Measurements from ENCODE around the gene CD58.

Gene CD58

DNA sequence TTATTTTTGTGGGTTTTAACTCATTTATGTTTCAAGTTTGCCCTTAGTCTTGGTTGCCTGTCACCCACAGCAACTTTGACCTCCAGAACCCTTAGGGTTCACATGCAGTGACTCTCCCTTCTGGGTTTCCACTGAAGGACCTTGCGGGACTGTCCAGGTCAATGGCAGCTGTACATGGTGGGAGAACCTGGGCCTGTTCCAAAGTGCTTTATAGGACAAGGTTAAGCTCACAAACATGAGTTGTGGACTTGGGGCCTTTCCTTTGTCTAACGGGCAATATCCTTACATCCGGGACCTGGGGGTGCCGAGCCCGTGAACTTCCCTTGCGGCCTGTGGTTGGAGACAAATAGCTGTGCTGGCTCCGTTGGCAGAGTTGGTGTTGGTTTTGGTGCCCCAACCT lies 77.8 kb downstream of the CD58 start:
- DNase-seq (ENCODE audit: low spot score): no peak

DNA sequence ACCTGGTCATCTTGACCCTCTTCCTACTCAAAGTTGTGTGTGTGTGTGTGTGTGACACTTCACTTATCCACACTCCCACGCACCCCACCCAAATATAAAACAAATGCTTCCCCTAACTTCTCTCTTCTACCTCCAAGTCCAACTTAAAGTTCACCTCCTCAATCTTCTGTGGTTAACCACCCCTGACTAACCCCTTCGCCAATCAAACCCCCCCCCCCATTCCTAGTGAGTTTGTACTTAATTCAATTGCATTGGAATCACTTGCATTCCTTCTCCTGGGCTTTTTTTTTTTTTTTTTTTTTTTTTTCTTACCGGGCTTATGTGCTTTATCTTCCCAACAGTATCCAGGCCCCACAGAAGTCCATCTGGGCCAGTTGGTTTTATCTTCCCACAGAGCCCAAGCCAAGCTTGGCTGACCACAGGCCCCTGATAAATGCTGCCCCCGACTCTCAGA lies 78.4 kb downstream of the CD58 start:
- DNase-seq (ENCODE audit: low spot score): no peak

DNA sequence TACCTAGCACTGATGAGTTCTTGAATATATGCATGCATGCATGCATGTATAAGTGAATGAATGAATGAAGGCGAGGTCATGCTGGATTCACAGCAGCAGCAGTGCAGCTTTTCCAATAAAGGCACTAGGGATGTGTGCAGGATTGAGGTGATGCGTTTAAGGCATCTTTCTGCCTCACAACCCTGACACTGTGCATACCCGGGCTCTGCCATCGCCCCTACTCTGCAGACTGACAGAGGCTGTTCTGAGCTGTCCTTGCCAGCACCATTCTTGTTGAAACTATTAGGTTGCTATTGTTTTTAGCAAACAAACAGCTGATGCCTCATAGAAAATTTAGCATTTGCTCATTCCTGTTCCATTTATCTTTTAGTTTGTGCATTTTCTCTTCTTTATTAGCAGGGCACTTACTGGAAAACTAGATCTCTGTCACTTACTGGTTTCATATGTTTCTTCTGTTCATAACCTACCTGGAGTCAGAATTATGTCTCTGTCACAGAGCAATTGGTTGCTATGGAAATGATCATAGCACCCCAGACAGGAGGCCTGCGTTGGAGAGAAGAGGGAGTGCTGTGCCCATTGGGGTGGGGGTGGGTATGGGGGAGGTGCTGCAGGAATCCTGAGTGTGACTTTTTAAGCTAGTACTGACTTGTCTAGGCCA lies 79.0 kb downstream of the CD58 start:
- no peak for DNase-seq (ENCODE audit: low spot score)

DNA sequence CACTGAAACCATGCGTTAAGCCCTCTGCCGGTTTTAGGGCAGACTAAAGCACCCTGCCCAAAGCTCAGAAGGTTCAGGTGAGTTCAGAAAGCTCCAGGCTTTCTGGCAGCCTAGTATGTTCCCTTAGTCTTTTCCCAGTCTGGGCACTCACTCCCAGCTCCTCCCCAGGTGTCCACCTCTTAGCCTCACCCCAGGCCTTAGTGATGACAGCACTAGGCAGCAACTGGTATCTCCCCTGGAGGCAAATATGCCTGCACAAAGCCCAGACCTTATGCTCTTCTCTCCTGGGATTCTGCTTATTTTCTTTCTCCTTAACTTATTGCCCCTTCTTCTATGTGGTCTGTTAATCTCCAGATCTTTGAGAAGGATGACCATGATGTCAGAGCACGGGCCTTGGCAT lies 80.2 kb downstream of the CD58 start:
- no peak for DNase-seq (ENCODE audit: low spot score)

DNA sequence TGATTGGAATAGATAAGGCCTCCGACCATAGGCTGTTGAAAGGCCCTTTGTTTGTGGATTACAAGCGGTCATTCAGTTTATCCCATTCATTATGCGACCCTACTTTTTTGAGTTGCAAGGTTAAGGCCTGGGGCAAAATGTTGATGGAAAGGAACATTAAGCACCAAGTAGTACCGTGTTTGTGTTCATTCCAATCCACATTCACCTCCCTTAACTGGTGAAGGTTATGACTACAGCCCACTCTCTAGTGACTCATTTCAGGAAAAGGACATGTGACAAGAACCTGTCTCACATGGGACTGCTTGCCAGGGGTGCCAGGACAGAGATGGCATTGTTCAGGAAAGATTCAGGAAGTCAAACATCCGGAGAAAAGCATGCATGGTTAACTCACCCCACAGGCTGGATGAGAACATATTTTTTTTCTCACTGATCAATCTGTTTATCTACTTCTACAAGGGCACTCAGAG lies 81.6 kb downstream of the CD58 start:
- peak; percentile 89 for DNase-seq (ENCODE audit: low spot score)

DNA sequence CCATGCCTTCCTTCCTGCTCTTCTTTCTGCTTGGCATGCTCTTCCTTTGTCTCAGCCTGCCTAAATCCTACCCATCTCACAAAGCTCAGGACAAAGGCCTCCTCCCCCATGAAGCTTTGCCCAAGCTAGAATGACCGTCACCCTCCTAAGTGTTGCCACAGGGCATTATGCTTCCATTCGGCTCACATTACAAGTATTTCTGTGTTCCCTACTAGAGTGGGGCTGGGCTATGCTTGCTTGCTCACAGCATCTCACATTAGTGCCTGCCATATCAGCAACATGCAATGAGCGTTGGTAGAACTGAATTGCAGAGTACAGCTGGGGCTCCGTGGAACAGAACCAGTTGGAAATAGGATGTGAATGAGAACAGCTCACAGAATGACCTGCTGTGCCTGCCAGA lies 82.8 kb downstream of the CD58 start:
- no peak for DNase-seq (ENCODE audit: low spot score)

DNA sequence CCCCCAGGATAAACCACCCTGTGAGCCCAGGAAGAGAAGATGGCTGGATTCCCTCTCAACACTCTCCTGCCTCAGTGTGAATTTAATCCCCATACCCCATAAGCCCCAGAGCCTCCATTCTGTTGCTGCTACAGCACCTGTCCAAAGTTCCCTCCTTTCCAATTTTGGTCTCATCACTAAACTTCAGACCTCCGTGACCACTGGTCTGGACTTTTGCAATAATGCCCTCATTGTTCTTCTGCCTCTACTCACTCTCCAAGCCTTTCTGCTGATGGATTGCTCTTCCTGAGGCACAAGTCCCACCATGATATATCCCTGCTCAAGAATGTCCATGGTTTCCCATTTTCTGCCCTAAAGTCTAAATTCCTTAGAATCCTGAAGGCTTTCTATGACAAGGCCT lies 83.2 kb downstream of the CD58 start:
- DNase-seq (ENCODE audit: low spot score): no peak

DNA sequence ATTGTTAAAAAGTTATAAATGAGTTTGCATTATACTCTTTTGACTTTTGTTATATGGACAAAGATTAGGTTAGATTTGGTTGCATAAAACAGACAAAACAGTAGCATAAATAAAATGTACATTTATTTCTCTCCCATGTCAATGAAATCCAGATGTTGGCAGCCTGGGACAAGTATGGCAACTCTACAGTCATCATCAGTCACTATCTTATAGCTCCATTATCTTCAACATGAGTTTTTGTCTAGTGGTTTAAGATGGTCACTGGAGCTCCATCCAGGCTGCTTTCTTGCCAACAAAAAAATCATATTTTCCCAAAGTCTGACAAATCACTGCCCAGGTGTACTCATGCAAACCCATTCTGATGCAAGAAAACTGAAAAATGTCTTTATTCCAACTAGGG lies 83.8 kb downstream of the CD58 start:
- no peak for DNase-seq (ENCODE audit: low spot score)

DNA sequence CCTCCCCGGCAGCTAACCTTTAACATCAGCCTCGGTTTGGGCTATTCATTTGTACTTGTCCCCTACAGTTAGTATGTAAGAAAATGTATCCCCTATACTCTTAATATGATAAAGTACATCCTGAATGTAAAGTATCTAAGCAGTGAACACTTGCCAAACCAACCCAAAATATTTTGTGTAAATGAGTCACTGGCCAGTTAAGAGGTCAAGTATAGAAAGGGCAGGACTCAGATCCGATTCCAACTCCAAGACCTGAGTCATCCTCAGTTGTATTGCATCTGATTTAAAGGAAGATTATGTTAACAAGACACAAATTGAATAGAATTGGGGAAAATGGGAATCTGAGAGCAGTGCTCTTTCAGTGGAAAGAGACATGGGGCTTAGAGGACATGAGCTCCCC lies 84.4 kb downstream of the CD58 start:
- no peak for DNase-seq (ENCODE audit: low spot score)

DNA sequence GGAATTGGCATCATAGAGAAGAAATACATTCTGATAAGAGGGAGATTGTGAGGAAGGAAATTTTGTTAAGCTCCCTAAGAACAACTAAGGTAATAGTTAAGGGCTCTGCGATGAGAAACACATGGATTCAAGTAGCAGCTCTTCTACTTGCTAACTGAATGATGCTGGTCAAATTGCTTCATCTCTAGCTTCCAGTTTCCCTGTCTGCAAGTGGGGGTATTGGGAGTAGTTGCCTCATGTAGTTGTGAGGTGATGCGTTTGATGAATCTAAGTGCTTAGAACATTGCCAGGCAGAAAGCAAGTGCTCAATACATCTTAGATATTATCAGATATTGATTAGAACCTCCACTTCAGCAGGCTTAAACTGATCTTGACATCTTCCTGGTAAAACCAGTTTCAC lies 84.8 kb downstream of the CD58 start:
- no peak for DNase-seq (ENCODE audit: low spot score)

DNA sequence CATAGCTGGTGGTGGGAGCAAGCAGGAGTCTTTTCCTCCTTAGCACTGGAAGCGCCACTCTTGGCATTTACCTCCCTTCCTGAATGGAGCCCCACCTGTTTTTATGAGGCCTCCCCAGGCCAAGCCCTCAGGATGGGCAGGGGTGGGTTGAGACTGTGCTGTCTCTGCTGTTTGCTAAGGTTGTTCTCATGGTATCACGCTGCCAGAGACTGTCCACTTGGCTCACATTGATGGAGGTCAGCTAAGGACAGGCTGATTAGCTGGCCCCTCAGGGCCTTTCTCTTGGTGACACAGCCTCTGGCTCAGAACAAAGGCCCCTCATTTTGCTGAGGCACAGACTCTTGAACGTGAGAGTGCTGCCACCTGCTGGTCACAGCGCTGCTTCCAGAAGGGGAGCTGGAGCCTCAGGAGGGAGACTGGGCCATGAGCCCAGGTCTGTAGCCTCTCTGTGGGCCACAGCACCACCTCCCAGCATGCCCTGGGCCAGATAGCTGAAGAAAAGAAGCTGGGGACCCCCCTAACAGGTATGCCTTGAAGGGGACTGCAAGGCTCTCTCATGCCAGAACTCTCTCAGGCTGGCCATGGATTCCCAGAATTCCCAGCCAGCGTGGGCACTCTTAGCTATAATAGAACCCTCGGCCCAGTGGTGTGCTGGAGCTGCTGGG lies 85.6 kb downstream of the CD58 start:
- no peak for DNase-seq (ENCODE audit: low spot score)

DNA sequence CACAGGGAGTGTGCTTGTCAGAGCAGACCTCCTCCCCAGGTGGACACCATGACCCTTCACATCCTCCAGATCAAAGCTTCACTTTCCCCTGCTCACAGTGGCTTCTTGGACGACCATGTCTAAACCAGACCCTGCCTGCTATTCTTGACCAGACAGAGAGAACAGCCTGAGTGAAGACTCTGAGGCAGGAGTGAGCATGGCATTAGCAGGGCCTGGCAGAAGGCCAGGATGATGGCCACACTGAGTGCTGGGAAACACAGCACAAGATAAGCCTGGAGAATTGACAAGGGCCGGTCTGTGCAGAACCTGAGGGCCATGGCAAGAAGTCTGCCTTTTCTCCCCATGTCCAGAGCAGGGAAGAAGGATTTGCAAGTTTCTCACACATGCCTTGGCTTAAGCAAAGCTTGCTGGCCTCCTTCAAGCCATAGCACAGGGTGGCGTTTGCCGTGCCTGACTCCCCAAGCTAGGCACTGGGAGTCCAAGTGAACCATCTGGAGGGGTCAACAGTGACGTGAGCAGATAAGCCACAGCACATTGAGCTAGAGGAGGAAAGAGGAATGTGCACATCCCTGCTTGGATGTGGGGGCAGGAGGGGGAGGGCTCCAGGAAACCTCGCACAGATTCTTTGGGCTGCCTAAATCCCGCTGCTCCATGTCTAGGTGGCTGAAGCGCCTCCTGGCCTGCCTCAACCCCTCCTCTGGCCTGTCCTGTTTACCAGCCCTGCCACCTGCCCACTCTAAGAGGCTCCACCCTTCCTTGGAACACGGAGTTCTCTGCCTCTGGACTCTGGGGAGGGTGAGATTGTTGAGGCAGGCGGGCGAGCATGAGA lies 87.1 kb downstream of the CD58 start:
- no peak for DNase-seq (ENCODE audit: low spot score)

DNA sequence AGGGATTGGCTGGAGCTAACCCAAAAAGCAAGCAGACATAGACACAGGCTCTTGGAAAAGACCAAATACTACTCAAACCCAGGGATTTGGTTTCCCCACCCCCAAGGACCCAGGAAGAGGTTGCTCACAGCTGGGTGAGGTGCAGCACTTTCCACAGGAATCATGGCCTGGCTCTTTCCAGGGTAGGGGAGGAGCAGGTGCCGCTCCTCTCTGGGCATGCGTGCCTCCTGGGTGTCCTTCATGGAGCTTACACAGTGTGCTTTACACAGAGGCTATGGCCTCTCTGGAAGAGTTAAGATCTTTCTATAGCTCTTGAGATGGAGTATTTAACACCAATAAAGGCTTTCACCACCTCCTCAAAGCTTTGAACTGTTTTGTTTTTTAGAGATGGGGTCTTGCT lies 88.3 kb downstream of the CD58 start:
- DNase-seq (ENCODE audit: low spot score): no peak

DNA sequence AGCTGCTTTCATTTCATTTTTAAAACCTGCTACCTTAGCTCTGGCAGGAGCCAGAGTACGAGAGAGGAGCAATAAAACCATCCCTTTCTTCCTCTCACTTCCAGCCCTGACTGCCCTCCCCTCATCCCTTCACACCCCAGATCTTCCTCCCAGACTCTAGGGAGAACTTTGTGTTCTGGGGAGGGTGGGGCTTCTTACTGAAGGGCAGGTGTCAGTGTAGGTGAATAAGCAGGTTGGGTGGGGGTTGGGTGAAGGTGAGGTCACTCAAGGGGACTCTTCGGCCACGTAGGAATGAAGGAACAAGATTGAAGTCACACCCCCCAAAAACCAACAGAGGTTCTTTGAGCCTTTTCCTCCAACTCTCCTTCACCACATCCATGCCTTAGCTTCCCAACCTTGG lies 88.9 kb downstream of the CD58 start:
- no peak for DNase-seq (ENCODE audit: low spot score)

DNA sequence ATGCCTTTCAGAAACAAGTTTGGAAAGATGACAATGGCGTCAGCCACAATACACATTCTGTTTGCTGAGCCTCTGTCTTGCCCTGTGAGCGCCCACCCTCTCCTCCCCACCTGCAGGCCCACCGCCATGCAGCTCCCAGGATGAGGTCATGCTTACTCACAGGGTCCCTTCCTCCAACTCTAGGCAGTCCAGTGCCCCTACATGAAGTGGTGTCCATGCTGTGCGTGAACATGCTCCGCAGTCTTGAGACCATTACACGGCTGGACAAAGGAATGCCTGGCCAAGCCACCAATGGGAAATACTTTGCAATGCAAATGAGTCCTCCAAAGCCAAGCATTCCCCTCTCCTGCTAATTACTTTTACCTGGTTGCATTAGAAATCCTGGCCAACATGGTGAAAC lies 92.2 kb downstream of the CD58 start:
- no peak for DNase-seq (ENCODE audit: low spot score)

DNA sequence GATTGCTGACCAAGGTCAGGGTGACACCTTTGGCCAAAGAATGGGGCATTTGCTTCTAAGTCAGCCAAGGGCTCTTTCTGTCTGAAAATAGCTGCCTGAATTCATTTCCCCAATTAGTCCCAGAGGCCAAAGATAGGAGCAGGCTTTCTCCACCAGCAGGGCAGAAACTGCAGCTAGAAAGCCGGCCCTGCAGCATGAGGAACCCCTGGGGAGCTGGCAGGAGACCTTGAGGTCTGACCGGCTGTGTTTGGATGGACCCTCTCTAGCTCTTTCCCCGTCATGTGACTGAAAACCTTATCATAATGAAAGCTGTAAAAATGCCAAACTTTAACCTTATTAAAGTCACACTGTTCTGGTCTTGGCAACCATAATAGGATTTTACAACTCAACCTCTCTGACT lies 93.4 kb downstream of the CD58 start:
- no peak for DNase-seq (ENCODE audit: low spot score)

DNA sequence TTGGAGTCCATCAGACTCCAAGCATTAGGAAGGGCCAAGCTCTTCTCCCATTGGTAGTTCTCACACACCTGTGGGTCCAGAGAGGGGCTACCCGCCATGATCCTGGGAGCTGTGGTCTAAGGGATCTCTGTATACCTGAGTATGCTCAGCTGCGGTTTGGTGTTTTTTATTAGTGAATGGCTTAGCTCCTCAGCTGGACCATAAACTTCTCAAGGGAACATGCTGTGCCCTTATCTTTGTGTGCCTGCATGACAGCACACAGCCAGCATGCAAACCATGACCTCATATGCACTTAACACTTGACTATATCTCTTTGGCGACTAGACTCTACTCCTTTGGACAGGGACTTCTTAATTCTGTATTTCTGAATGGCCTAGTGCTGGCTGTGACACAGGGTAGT lies 94.5 kb downstream of the CD58 start:
- DNase-seq (ENCODE audit: low spot score): no peak

DNA sequence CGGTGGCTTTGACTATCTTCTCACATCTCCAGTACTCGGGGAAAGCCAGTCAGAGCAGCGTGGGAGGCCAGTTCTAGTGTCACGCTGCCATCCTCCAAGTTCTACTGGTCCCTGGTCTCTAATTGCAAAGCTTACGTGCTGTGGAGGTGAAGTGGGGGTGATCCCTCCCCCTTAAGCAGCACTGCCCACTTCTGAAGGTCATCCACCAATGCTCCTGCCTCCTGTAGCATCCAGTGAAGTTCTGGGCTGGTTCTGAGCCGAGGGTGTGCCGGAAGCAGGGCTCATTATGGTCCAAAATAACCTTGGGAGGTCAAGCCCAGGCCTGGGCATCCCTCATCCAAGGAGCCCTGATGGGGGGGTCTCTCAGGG lies 95.0 kb downstream of the CD58 start:
- no peak for DNase-seq (ENCODE audit: low spot score)

DNA sequence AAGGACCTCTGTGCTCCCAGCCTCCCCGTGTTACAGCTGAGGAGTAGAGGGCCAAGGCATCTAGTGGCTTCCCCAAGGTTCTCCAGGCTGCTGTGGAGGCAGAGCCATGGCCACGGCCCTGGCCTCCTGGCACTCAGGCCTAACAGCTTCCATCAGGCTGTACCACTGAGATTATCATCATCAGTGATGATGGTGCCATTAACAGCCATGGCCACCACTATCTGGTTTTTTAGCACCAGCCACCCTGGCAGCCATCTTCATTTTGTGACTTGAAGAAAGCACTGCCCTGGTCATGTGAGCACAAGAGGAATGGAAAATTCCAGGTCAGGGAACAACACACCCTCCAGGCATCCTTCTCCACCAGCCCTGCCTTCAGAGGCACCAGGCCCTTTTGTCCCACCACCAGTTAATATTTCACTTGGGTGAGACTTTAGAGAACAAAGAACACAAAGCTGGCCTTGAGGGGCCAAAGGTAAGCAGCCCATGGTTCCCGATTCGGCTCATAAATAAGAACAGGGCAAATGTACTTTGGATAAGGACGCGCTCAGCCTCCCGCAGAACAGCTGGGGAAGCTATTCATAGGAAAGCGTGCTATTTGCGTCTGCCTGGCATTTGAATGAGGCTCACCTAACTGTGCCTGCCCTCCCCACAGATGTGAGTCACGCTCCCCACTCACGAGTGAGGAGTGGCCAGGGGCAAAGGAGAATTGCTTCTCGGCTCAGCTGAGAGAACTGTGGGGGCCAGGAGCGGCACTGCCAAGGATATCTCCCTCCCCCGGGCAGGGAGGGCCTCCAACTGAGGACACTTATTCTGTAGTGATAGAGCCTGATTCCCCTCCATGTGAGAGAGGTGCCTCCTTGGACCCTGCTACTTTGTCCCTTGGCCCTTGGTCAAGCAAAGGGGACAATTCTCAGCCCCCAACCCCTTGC lies 95.6 kb downstream of the CD58 start:
- no peak for DNase-seq (ENCODE audit: low spot score)

DNA sequence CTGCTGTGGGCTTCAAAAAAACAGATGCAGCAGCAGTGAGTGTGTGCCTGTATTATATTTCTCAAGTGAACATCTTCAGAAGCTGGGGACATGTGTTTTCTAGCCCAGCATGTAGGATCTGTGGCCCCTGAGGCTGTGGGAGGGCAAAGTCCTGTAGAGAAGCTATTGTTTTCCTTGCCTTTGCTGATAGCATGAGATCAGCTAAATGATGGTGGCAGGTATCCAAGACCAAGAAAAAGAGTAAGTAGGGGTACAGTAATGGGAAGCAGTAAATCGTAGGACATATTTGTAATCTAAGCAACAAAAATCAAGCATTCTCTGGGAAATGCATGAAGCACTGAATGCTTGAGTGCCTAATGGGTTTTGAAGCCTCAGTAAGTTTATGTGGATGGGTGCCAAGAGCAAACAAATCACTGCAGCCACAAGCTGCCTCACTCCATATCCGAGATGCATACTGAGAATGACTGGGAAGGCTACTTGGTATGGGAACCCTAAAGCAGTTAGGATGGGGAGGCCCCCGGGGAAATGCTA lies 98.3 kb downstream of the CD58 start:
- no peak for DNase-seq (ENCODE audit: low spot score)

DNA sequence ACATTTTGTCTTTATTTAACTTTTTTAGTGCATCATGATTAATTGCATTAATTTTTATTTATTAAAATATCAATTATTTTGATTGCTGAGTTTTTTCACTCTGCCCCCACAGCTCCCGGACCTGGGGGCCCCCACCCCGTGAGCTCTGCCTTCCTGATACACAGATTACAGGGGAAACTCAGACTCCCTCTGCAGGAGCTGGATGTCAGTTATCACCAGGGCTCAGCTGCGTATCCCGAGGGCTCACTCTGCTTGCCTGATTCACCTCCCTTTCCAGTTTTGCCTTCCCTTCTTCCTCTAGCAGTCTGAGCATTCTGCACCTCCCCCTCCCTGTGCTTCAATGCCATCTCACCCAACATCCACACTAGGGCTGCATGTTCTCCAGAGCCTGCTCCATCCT lies 99.6 kb downstream of the CD58 start:
- no peak for DNase-seq (ENCODE audit: low spot score)

DNA sequence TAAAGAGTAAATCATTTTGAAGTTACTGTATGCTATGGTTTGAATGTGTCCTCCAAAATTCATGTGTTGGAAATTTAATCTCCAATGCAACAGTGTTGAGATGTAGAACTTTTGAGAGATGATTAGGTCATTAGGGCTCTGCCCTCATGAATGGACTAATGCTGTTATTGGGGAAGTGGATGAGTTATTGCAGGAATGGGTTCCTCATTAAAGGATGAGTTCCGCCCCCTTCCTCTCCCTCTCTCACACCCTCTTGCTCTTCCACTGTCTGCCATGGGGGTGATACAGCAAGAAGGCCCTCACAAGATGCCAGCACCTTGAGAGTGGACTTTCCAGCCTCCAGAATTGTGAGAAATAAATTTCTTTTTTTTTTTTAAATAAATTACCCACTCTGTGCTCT lies 100.2 kb downstream of the CD58 start:
- no peak for DNase-seq (ENCODE audit: low spot score)

All from COLO829 (cell line).